GM12875 (cell line): Measurements from ENCODE around the gene HOXC11.

Experiments used
- H3K4me3 ChIP-seq: one replicate; pipeline ENCODE4 v1.5.1; 2011; ENCODE audit warnings: low read depth, low read length, control low read depth
- TF ChIP-seq, protein P1 (sequence below): IDR thresholded peaks from 2 replicates; pipeline ENCODE4 v1.5.1; 2011; ENCODE audit warnings: low read depth, mild to moderate bottlenecking, control low read depth, inconsistent platforms, low read length, moderate library complexity, borderline replicate concordance; ENCODE audit not compliant: insufficient read depth

HOXC11 gene

DNA sequence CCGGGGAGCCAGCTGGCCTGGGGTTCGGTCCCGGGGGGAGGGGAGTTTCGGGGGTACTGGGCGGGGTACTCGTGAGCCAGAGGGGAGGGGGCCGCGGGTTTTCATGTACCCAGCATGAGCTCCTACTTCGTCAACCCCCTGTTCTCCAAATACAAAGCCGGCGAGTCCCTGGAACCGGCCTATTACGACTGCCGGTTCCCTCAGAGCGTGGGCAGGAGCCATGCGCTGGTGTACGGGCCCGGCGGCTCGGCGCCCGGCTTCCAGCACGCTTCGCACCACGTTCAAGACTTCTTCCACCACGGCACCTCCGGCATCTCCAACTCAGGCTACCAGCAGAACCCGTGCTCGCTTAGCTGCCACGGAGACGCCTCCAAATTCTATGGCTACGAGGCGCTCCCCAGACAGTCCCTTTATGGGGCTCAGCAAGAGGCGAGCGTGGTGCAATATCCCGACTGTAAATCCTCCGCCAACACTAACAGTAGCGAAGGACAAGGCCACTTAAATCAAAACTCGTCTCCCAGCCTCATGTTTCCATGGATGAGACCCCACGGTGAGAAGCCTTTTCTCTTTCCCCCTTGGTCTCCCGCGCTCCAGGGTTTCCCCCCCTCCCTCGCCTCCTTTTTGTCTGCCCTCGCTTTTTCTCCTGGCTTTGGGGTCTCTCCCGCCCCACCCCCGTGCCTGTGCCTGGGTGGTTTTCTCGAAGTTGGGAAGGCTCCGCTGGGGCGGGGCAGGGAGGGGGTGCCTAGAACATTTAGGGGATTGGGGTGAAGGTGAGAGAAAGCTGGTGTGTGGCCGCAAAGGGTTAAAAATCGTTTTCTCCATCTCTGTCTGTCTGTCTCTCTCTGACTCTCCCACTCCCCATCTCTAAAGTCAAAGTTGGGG lies 36.5 kb downstream of the HOXC11 start:
- no peak overlapping the region for H3K4me3 ChIP-seq
- TF ChIP-seq, protein P1, sequence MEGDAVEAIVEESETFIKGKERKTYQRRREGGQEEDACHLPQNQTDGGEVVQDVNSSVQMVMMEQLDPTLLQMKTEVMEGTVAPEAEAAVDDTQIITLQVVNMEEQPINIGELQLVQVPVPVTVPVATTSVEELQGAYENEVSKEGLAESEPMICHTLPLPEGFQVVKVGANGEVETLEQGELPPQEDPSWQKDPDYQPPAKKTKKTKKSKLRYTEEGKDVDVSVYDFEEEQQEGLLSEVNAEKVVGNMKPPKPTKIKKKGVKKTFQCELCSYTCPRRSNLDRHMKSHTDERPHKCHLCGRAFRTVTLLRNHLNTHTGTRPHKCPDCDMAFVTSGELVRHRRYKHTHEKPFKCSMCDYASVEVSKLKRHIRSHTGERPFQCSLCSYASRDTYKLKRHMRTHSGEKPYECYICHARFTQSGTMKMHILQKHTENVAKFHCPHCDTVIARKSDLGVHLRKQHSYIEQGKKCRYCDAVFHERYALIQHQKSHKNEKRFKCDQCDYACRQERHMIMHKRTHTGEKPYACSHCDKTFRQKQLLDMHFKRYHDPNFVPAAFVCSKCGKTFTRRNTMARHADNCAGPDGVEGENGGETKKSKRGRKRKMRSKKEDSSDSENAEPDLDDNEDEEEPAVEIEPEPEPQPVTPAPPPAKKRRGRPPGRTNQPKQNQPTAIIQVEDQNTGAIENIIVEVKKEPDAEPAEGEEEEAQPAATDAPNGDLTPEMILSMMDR, result no peak

DNA sequence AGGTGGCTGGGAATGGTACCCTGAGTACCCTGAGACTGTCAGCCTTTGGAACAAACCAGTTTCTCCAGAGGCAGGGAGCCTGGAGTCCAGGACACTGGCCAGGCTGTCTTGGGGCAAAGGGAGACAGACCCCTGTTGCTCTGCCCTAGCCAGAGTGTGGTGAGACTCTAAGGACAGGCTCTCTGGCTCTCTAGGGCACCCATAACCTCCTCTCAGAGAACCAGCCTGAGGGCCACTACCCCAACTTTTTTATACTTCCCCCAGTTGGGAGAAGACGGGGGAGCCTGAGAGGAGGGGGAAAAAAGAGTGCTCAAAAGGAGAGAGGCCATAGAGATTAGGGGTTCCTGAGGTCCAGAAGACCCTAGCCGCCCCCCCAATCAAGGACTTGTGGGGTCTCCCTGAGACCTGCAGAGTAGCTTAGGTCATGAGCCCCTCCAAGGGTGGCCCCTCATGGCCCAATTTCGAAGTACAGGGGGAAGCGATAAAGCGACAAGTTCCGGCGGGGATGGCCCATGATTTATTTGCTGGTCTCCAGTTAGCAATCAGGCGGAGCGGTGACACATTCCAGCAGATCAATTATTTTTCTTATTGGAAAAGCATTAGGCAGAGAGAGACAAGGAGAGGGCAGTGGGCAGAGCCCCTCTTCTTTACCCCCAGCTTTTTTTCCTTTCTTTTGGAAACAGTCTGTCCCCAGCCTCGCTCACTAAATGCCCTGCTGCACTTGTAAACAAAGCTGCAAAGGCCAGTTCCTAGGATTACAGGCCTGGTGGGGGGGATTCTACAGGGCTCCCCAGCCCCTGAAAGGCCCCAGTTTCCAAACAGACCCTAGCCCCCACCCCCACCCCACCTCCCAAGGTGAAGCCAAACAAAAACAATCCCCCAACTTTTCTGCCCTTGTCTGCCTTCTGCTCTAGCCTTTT lies 37.4 kb downstream of the HOXC11 start:
- H3K4me3 ChIP-seq, result no peak overlapping the region
- TF ChIP-seq, protein P1, result no peak

DNA sequence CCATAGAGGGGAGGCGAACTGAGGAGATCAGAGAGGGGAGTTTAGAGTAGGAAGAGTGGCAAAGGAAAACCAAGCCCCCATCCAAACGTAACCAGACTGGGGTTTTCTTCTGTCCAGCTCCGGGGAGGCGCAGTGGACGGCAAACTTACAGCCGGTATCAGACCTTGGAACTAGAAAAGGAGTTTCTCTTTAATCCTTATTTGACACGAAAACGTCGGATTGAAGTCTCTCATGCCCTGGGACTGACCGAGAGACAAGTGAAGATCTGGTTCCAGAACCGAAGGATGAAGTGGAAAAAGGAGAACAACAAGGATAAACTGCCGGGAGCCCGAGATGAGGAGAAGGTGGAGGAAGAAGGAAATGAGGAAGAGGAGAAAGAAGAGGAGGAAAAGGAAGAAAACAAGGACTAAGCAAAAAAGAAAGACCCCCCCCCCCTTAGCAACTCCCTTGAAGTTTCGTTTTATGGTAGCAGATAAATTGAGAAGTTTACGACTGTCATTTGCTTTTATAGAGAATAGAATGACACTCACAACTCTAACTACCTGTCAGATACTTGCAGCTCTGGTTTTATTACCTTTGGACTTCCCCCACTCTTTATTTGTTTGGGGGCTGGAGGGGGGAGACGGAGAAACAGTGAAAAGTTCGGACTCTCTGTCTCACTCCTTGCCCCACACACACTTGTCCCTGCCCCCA lies 38.2 kb downstream of the HOXC11 start:
- TF ChIP-seq, protein P1, result no peak
- H3K4me3 ChIP-seq, result no peak overlapping the region

DNA sequence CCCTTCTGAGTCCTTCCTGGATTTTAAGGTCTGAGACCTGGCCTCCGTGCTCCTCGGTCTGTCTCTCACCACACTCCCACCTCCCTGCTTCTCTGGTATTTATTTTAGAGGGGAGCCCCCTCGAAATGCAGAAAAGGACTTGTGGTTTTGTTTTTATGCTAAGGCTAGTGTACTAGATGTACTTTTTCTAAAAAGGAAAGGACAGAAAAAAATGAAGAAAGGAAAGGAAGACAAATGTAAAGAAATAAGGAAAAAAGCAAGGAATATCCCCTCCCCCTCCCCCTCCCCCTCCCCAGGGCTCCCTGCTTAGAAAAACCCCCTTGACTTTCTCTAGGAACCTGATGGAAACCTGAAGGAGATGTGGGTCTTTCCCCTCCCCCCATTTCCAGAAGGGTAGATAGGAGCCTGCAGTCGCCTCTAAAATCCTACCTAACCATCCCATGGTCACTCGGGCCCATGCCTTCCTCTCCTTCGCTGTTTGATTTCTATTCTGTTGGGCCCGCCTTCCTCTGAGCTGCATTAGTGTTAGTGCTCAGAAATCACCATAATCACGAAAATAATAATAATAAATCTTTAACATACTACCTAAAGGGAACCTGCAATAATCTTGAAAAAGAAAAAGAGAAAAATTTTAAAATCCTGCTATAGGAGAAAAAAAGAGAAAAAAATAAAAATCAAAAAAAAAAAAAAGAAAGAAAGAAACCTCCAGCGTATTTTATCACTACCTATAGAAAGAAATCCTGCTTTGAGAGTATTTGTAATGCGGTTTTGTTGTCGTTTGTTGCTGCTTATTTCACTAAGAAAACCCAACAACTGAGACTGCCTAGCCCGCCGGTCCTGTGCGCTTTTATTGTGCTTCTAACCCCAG lies 39.0 kb downstream of the HOXC11 start:
- H3K4me3 ChIP-seq, result no peak overlapping the region
- TF ChIP-seq, protein P1, result no peak

DNA sequence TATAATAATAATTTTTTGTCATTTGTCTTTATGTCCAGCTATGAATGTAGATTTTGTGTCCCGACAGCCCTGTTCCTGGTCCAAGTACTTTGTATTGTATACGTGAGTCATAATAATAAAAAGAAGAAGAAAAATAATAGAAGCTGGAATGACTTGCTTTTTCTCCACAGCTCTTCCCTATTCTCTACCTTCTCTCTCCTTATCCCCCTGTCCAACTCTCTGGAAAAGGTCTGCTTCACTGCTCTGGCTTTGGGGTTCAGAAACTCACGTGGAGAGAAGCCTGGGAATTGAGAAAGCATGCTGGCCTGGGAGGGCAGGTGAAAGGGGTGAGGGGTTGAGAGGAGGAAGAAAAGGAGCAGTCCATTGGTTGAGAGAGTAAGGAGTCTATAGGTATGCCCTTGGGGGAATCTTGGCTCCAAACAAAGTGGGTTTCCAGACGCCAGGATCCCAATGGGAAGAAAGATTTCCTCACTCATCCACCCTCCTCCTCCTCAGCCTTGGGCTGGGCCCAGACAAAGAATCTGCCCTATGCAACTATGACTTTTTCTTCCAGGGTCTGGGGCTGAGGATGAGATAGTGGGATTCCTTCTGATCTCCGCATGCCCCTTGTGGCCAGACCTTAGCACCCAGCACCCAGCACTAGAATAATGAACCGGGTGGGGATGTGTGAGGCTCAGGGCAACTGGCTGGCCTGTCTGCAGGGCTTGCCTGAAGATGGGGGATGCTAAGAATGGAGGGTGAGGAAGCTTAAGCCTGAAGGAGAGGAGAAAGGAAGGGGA lies 39.9 kb downstream of the HOXC11 start:
- TF ChIP-seq, protein P1, result peak; percentile 24; the same call in 1 of the 2 replicates
- H3K4me3 ChIP-seq, result no peak overlapping the region

DNA sequence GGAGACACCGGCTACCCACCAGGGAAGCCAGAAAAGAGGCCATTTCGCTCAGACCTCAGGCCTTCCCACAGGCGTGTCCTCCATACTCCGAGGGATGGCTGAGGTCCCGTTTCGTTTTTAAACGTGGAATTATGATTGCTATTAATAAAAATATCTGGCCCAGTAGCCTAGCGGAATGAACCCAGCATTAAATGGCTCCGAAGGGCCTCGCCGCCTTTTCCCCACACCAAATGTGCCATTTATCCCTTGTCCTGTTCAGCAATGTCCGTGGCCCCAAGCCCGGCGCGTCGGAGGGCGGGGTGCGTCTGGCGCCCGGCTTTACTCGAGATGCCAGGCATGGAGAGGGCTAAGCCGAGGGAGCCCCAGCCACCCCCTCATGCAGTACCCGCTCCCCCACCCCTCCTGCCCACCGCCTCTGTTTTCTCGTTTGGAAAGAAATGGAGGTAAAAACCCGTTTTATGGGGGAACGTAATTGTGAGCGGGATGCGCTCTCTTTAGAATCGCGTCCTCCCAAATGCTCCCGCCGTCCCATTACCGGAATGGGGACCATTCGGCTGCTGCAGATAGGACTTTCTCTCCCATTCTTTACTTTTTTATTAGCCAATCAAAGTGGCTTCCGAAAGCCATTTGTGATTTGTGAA lies 41.6 kb downstream of the HOXC11 start:
- TF ChIP-seq, protein P1, result no peak
- H3K4me3 ChIP-seq, result no peak overlapping the region
